Hypothalamus (tissue), 51 donors: ENCODE measurements around the gene SLC10A3.

Experiments
- DNase-seq, 51 donors: peaks; one replicate each; lab custom pipeline; 2025; lab: John Stamatoyannopoulos, UW

SLC10A3 gene

DNA sequence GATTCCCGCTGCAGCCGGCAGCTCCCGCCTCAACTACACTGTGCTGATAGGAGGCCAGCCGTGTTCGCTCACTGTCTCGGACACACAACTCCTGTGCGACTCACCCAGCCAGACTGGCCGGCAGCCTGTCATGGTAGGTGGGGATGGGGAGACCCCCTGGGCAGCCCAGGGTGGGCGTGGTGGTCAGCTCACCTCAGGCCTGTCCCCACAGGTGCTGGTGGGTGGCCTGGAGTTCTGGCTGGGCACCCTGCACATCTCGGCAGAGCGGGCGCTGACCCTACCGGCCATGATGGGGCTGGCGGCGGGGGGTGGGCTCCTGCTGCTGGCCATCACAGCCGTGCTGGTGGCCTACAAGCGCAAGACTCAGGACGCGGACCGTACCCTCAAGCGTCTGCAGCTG lies 22.9 kb downstream of the SLC10A3 start:
- DNase-seq = no peak

DNA sequence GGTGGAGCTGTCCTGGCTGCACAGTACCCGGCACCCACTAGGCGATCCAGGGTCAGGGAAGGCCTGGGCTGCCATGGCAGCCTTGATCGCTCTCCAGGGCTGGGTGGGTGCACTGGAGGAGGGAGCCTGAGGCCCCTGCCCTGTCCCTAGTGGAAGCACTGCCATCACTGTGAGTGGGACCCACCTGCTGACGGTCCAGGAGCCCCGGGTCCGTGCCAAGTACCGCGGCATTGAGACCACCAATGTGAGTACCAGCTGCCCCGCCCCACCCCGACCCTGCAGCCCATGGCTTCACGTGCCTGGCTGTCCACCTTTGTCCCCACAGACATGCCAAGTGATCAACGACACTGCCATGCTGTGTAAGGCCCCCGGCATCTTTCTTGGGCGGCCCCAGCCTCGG lies 23.5 kb downstream of the SLC10A3 start:
- DNase-seq = no peak

DNA sequence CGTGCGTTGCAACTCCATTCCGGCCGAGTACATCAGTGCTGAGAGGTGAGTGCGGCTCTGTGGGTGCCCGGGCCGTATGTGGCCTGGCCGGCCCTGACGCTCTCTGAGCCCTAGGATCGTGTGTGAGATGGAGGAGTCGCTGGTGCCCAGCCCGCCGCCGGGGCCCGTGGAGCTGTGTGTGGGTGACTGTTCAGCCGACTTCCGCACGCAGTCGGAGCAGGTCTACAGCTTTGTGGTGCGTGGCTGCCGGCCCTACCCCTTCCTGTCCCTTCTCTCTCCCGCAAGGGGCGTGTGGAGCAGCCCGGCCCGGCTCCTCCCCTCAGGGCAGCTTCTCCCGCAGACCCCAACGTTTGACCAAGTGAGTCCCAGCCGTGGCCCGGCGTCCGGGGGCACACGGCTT lies 24.4 kb downstream of the SLC10A3 start:
- no peak for DNase-seq

DNA sequence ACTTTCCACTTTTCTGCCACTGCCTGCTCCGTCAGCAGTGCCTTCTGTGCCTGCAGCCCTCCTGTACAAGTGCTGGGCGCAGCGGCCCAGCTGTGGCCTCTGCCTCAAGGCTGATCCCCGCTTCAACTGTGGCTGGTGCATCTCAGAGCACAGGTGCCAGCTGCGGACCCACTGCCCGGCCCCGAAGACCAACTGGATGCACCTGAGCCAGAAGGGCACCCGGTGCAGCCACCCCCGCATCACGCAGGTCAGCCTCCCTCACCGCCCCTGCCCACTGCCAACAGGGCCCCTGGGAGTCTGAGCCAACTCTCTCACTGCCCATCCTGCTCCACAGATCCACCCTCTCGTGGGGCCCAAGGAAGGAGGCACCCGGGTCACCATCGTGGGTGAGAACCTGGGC lies 24.8 kb downstream of the SLC10A3 start:
- no peak for DNase-seq

DNA sequence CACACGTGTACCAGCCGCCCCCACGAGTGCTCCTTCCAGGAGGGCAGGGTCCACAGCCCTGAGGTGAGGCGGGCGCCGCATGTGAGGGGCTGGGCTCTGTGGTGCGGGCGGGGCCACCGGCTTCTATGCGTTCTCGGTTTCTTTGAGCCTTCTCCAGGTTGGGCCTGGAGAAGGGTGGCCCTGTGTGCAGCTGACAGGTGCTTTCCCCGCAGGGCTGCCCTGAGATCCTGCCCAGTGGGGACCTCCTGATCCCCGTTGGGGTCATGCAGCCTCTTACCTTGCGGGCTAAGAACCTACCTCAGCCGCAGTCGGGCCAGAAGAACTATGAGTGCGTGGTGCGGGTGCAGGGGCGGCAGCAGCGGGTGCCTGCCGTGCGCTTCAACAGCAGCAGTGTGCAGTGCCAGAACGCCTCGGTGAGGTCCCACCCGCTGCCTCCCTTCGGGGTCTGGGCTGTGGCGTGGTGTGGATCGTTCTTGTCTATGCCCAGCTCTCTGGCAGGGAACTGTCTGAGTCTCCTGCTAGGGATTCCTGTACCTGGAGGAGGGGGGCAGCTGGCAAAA lies 25.5 kb downstream of the SLC10A3 start:
- no peak for DNase-seq

DNA sequence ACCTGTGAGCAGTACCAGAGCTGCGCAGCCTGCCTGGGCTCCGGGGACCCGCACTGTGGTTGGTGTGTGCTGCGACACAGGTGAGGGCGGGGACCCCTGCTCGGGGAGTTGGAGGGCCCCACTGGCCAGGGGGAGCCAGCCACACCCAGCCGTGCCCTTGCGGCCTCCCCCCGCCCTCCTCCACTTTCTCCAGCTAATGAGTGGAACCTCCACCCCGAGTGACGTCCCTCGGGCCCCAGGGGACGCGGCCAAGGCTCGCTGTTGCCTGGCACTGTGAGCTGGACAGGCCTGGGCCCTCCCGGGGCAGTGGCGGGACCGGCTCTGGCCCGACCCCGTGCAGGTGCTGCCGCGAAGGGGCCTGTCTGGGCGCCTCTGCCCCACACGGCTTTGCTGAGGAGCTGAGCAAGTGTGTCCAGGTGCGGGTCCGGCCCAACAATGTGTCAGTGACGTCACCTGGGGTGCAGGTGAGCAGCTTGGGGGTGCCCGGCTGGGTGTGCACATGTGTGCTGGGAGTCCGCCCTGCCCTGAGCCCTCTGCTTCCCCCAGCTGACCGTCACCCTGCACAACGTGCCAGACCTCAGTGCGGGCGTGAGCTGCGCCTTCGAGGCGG lies 26.7 kb downstream of the SLC10A3 start:
- DNase-seq = no peak

DNA sequence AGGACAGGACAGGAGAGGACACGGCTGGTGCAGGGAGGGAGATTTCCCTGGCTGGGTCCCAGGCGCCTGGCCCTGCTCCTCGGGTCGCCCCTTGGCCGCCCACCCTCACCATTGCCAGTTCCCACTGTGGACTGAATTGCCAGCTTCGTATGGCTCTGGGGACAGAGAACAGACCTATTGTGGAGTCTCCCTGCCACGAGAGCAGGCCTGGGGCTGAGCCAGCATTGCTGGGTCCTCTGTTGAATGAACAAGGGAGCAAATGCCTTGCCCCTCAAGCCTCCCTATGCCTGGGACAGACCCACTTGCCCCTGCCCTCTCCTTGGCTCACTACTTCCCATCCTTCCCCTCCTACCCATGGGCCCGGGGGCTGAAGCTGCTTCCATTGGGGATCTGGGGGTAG lies 28.0 kb downstream of the SLC10A3 start:
- peak in 18 of 51 donors; percentile 9 to 51 (median 20) for DNase-seq

DNA sequence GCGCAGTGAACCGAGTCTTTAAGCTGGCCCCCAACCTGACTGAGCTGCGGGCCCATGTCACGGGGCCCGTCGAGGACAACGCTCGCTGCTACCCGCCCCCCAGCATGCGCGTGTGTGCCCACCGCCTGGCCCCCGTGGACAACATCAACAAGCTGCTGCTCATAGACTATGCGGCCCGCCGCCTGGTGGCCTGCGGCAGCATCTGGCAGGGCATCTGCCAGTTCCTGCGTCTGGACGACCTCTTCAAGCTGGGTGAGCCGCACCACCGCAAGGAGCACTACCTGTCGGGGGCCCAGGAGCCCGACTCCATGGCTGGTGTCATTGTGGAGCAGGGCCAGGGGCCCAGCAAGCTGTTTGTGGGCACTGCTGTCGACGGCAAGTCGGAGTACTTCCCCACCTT lies 30.1 kb downstream of the SLC10A3 start:
- DNase-seq = peak in 2 of 51 donors; percentile 5 to 6

DNA sequence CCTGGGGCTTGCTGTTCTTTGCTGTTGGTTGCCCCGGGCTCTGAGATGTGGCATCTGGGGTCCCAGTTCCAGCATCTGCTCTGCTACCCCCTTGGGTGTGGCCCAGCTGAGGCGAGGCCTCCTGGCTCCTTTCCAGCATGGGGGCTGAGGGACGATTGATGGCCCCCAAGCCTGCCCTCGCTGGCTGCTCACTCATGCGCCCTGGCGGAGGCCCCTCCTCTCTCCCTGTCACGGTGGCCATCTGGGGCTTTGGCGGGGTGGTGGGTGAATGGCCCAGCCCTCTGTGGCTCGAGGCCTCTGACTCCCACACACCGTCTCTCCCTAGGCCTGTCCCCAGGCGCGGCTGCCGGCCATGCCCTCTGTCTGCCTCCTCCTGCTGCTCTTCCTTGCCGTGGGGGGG lies 30.6 kb downstream of the SLC10A3 start:
- peak in 2 of 51 donors; percentile 6 to 7 for DNase-seq

DNA sequence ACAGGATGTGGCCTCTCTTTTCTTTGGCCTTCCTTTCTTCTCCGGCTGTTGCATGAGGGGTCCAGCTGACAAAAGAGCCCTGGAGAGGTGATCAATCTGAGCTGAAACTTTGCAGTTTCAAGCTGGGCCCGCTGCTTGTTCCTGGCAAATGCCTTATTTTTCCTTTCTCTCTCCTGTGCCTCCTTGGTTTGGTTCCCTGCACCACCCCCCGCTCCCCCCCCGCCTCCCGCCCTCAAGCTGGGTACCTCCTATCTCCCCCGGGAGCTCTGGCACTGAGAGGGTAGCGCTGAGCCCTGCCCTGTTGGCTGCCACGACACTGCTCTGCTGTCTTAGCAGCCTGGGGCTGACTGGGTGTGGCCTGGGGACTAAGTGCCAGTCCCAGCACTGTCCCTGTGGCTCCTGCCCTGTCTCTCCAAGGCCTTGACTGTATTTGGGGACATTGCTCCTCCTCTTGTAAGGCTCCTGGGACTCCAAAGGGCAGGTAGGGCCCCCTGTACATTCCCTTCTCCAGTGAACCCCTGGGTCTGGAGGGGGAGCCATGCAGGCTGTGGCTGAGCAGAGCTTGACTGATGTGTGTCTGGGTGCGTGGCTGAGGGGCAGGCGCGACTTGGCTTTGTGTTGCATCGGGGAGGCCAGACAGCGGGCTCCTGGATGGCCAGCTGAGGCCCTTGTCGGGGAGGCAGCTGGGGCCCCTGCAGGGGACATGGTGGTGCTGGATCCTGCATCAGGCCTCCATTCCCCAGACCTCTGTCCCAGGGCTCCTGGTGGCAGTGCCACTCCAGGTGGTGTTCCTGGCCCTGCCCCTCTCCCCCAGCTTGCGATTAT lies 31.3 kb downstream of the SLC10A3 start:
- DNase-seq = peak in 16 of 51 donors; percentile 2 to 30 (median 12)

DNA sequence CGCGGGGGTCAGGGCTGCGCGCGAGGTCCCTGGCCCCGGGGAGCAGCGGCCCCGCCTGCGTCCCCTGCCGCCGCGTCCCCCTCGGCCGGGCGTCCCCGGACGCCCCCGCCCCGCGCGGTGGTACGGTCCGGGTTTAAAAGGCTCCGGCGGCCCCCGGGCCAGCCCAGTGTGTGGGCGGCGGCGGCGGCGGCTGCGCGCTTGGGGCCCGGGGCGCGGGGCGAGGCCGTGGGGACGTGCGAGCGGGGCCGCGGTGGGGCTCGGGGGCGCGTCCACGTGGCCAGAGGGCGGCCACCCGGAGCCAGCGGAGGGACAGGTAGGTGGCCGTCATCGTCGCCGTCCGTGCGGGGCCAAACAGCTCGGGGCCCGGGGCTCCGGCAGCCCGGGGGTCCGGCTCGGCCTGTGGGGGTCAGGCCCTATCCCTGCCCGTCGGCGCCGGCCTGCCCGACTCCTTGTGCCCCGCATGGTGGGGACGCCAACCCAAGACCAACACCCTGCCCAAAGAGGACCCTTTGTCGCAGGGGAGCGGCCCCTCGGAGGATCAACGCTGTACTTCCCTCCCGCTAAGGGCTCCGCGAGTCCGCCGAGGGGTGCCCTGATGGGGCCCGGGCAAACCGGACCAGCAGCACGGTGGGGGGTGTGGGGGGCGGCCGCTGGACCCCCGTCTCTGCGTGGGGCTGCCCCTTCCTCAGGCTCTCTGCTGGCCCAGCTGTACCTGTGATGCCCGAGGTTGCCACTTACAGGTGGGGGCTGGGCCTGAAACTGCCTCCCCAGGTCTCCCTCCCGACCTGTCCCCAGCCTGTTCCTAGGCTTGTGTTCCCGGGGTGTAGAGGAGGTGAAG lies 32.1 kb downstream of the SLC10A3 start, which contains the start of gene PLXNA3:
Gene PLXNA3 (plus strand): TSS at position 166 of the 838 bp plus-strand sequence. CDS start 1,903 bp downstream, outside the sequence.
- DNase-seq = peak in 33 of 51 donors; percentile 1 to 68 (median 21)

DNA sequence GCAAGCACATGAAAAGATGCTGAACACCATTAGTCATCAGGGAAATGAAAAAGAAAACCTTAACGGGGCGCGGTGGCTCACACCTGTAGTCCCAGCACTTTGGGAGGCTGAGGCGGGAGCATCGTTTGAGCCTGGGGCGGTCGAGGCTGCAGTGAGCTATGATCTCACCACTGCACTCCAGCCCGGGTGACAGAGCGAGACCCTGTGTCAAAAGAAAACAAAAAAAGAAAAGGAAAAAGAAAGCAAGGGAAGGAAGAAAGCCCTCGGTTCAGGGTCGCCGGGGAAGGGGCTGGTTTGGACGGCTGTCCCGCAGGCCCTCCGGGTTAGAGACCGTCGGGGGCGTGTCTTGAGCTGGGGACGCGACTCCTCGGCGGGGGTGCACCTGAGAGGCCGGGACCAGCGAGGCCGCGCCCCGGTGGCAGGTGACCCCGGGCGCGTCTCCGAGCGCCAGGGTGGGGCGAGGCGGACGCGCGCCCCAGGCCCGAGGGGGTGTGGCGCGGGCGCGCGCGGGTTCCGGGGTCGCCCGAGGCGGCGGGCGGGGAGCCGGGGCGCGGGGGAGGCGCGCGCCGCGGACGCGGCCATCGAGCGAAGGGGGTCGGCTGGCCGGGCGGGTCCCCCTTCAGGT lies 32.8 kb downstream of the SLC10A3 start:
- peak in 15 of 51 donors; percentile 10 to 66 (median 31) for DNase-seq

DNA sequence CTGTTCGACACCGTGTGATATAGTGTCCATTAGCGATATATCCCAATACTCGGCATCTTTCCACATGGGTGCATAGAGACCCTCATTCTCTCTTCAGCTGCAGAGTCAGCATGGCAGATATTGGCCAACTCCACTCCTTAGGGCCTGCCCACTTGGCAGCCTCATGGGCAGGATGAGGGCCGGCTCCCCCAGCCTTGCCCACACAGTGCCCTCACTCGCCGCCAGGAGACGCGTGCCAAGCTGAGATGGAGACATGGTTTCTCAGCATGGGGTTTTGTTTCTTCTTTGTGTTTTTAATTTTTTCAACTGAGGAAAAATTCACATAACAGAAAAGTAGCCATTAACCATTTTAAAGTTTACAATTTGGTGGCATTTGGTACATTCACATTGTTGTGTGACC lies 37.6 kb downstream of the SLC10A3 start:
- DNase-seq = peak in 16 of 51 donors; percentile 1 to 39 (median 12)

DNA sequence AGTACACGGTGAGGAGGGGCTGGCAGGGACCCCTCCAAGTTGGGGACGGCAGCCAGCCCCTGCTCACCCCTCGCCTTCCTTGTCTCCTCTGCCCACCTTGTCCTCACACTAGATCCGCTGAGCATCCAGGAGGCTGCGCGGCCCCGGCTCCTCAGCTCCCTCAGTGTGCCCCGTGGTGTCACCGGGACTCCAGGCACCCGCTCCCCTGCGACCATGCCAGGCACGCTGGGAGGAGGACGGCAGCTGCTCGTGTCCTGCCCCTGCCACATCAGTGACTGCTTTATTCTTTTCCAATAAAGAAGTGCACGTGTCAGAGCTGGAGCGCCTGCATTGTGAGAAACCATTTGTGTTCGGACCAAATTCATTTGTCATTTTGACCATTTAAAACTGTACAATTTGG lies 40.1 kb downstream of the SLC10A3 start:
- DNase-seq = peak in 15 of 51 donors; percentile 2 to 38 (median 9)

DNA sequence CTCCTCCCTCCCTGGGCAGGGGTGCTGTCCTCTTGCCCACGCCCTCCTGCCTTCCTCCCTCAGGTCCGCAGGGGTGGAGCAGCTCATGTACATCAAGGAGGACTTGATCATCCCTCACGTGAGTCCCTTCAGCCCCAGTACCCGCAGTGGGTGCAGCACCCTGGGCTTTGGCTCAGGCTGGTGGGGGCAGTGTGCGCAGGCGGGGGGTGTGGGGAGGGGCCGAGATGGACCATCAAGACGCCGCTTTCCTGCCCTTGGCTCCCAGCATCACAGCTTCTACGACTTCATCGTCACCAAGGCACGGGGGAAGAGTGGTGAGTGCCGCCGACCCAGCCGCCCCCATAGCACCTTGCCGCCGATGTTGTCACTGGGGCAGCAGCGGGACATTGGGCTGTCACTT lies 40.8 kb downstream of the SLC10A3 start:
- DNase-seq = no peak

DNA sequence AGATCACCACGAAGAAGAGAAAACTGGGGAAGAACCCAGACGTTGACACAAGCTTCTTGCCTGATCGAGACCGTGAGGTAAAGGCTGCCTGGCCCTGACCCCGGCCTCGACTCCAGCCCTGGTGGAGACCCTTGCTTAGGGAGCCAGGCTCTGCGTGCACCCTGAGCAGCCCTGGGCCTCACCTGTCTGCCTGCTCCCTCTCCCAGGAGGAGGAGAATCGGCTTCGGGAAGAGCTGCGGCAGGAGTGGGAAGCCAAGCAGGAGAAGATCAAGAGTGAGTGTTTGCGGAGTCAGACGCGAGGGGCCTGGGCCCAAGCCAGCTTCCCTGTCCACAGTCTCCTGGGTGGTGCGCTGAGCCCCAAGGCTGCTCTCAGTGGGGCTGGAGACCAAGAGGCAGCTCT lies 41.9 kb downstream of the SLC10A3 start:
- DNase-seq = no peak

DNA sequence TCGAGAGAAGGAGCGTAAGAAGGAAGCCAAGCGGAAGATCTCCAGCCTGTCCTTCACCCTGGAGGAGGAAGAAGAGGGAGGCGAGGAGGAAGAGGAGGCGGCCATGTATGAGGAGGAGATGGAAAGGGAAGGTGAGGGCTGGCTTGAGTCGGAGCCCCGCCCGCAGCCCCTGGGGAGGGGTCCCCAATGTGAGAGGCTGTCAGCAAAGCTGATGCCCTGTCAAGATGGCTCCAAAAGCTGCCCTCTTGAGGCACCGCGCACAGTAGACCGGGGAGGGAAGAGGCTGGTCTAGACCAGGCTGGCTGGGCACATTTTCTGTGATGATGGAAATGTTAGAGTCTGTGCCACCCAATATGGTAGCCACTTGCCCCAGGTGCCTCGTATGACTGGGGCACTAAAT lies 44.0 kb downstream of the SLC10A3 start:
- no peak for DNase-seq

DNA sequence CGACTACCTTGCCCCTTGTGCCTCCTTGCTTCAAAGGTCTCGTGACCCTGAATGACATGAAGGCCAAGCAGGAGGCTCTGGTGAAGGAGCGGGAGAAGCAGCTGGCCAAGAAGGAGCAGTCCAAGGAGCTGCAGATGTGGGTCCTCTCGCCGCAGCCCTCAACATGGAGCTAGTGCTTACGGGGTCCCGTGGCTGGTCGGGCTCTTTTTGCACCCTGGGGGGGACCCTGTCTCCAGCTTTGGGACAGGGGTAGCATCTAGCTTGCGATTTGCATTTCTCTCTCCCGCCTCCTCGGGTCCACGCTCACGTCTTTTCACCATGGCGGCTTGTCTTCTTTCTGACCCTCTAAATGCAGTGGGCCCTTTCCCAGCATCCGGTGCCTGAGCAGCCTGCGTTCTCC lies 44.7 kb downstream of the SLC10A3 start:
- DNase-seq = no peak

DNA sequence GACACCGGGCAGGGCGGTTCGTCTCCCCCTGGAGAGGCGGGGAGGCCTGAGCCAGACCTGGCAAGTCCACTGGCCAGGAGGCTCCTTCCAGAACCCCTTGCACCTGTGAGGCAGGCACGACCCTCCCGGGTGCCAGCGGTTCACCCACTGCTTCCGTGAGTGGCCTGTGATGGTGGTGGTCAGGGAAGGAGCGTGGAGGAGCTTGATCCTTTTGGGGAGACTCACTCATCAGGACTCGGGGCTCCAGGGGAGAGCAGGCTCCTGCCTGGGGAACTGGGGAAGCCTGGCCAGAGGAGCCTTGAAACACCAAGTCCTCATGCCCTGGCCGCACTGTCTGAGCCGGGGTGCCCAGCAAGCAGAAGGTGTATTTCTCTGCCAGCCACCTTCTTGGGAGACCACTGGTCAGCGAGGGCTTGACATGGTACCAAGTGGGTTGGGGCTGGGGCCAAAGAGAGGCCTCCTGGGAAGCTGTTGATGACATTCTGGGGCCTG lies 45.6 kb downstream of the SLC10A3 start:
- no peak for DNase-seq
